ENCODE data around the gene LRRC70.

DNA sequence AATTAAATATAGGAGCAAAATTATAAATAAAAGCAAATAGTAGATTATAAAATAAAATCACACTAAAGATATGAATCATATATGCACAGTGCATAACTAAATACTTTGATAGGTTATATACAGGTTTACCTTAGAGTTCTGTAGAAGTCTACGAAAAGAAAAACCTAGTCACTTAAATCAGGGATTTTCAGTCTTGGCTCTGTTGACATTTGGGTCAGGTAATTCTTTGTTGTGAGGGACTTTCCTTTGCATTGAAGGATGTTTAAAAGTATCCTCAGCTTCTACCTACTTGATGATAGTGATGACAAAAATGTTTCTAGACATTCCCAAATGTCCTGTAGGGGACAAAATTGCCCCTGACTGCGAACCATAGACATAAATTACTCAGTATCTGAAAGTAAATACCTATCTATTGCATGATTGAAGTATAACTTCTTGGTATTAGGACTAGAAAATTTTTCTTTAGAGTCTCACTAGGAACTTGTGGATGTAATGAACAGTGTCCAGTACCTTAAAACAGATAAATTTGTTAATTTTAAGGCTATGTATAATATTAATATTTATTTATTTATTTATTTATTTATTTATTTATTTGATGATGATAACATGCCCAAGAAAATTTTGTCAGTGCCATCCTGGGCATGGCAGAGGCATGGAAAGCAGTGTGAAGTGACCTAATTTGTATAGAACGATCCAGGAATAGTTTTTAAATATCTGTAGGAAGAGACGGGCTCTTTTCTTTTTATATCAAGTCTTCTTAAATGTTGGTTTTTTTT, 44.0 kb upstream of the LRRC70 start:
- TF ChIP-seq, protein P1, sequence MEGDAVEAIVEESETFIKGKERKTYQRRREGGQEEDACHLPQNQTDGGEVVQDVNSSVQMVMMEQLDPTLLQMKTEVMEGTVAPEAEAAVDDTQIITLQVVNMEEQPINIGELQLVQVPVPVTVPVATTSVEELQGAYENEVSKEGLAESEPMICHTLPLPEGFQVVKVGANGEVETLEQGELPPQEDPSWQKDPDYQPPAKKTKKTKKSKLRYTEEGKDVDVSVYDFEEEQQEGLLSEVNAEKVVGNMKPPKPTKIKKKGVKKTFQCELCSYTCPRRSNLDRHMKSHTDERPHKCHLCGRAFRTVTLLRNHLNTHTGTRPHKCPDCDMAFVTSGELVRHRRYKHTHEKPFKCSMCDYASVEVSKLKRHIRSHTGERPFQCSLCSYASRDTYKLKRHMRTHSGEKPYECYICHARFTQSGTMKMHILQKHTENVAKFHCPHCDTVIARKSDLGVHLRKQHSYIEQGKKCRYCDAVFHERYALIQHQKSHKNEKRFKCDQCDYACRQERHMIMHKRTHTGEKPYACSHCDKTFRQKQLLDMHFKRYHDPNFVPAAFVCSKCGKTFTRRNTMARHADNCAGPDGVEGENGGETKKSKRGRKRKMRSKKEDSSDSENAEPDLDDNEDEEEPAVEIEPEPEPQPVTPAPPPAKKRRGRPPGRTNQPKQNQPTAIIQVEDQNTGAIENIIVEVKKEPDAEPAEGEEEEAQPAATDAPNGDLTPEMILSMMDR (IDR thresholded peaks at IDR 0.05) = no peak
- TF ChIP-seq POLR2AphosphoS5 (IDR thresholded peaks at IDR 0.05) = no peak
